Lung (tissue), 12 donors: ENCODE results near the gene SIGLEC9. TPM values are rescaled to one million over a fixed set of nuclear protein-coding genes. Genes with fewer than 3 reads are reported as not detected.

Experiments
- ATAC-seq: fragments of 200-7000 bp; cut with Tn5 transposase; one replicate; pipeline ENCODE4 v1.9.1; 2020; ENCODE audit warnings: moderate number of reproducible peaks; ENCODE audit not compliant: insufficient read depth, low FRiP score
- DNase-seq, 3 donors: peaks; one replicate each; pipeline ENCODE4 v3.0.0-alpha.2; 2013 to 2017
- H3K27ac ChIP-seq, 2 donors: one replicate each; pipeline ENCODE4 v1.5.1; 2013; ENCODE audit warnings: mild to moderate bottlenecking in 2 of 2, moderate library complexity in 2 of 2, control low read depth in 1 of 2, inconsistent platforms in 1 of 2, low read depth in 1 of 2, low read length in 1 of 2
- H3K27me3 ChIP-seq, 3 donors: one replicate each; pipeline ENCODE4 v1.5.1; 2013; ENCODE audit warnings: low read length in 2 of 3; ENCODE audit not compliant: control insufficient read depth in 3 of 3, insufficient read depth in 3 of 3
- H3K36me3 ChIP-seq, 4 donors: one replicate each; pipeline ENCODE4 v1.5.1; 2013; ENCODE audit warnings: low read length in 4 of 4, mild to moderate bottlenecking in 1 of 4, moderate library complexity in 1 of 4; ENCODE audit not compliant: control insufficient read depth in 4 of 4, insufficient read depth in 4 of 4
- H3K4me1 ChIP-seq, 5 donors: one replicate each; pipeline ENCODE4 v1.5.1; 2013; ENCODE audit warnings: low read length in 5 of 5, mild to moderate bottlenecking in 2 of 5, moderate library complexity in 1 of 5; ENCODE audit not compliant: control insufficient read depth in 5 of 5, insufficient read depth in 5 of 5
- H3K4me3 ChIP-seq: one replicate; pipeline ENCODE4 v1.5.1; 2013; ENCODE audit warnings: mild to moderate bottlenecking, control low read depth, moderate library complexity
- H3K9ac ChIP-seq, 2 donors: one replicate each; pipeline ENCODE4 v1.5.1; 2013; ENCODE audit warnings: low read length in 2 of 2, control low read depth in 1 of 2; ENCODE audit not compliant: insufficient read depth in 1 of 2
- H3K9me3 ChIP-seq, 4 donors: one replicate each; pipeline ENCODE4 v1.5.1; 2013; ENCODE audit warnings: low read length in 3 of 4, mild to moderate bottlenecking in 1 of 4, moderate library complexity in 1 of 4; ENCODE audit not compliant: control insufficient read depth in 4 of 4, insufficient read depth in 3 of 4
- CTCF ChIP-seq: IDR thresholded peaks from 2 replicates; pipeline ENCODE4 v1.5.1; 2012; ENCODE audit warnings: mild to moderate bottlenecking; ENCODE audit errors: control extremely low read depth, extremely low read depth
- WGBS, 2 donors: extraction: QIAGEN DNeasy Blood & Tissue Kit; methylation state at CpG; one replicate each; pipeline ENCODE4 v1.1.7; 2013; 5-methylcytosine and 5-hydroxymethylcytosine counted together
- polyA plus RNA-seq, 2 donors: library from polyadenylated mRNA; stranded (reverse); fragments of 200-250 nt; gene quantifications; one replicate each; pipeline ENCODE4 v1.2.1, GENCODE V29; 2013
- total RNA-seq, 2 donors: library from RNA; depleted of rRNA in 1 of 2; stranded (reverse); fragments of >200 nt in 1 of 2; gene quantifications; one replicate each; pipeline ENCODE4 v1.2.1, GENCODE V29; 2014 to 2021
- donor health status: control.
- donor health status: control.
- donor health status: Bipolar disorder and iron deficiency.
- donor health status: healthy.
- donor health status: DM: yes; HTN: yes; CAD: no.

SIGLEC9 gene
- total and polyA plus RNA-seq, 4 donors: 4.3 to 57.0 (median 15.1) TPM

DNA sequence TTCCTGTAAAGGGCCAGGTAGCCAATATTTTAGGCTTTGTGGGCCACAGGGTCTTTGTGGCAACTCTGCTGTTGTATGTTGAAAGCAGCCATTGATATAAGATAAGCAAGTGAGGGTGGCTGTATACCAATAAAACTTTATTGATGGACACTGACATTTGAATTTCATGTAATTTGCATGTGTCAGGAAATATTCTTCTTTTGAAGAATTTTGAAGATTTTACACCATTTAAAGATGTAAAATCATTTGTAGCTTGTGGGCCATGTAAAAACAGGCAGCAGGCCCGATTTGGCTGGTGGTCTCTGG lies 14.1 kb upstream of the SIGLEC9 start:
- DNase-seq (no peak), ATAC-seq (no peak)
- Histone ChIP-seq H3K9me3 (no peaks in the 10 kb centered on the region), H3K27ac (no peak overlapping the region), H3K9ac (no peak overlapping the region), H3K27me3 (peaks cover 0 to 8% (median 0%) of the 10 kb centered on the region in 3 donors), H3K36me3 (peaks cover 0 to 2% (median 0%) of the 10 kb centered on the region in 4 donors), H3K4me3 (no peak overlapping the region), H3K4me1 (peaks cover 0 to 14% (median 4%) of the 10 kb centered on the region in 5 donors)
- WGBS, 2 donors: 74 to 79% methylated on average over 1 of the region's 1 CpG
- no peak for TF ChIP-seq CTCF

- WGBS, 2 donors: 43 to 48% methylated on average over 6 of the region's 6 CpGs
- Histone ChIP-seq H3K9ac (no peak overlapping the region), H3K27ac (no peak overlapping the region), H3K27me3 (peaks cover 0 to 8% (median 0%) of the 10 kb centered on the region in 3 donors), H3K36me3 (no peaks in the 10 kb centered on the region), H3K4me3 (no peak overlapping the region), H3K4me1 (peaks cover 0 to 14% (median 4%) of the 10 kb centered on the region in 5 donors), H3K9me3 (no peaks in the 10 kb centered on the region)
- no peak for DNase-seq
- no peak for TF ChIP-seq CTCF
- no peak for ATAC-seq
These were observed 13.1 kb upstream of the SIGLEC9 start for GRCh38 chr19:51111606-51112005.

DNA sequence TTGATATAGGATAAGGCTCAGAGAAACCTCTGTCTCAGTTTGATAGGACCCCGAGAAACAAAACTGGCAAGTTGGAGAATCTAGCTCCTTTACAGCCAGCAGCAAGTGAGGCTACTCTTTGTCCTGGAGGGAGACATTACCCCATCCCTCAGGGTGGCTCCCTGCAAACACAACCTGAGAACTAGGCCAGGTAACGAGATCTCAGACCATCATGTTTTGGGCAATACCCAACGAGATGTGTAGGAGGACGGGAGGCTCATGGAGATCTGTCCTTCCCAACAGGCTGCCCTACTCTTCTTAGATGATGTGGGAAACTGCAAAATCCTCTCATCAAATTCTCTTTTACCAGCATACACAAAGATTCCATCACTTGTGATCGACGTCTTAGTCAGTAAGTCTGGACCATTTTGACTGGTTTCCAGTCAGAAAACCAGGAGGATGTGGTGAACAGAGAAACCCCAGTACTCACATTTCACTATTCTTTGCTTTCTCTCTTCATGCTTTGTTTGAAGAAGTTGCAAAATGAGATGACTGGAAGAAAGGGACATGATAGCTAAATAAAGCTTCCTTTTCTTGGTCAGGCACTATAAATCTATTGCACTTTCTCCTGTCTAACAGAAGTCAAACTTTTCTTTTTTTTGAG lies 10.5 kb upstream of the SIGLEC9 start:
- no peak for TF ChIP-seq CTCF
- Histone ChIP-seq H3K27ac (peak overlapping the region in 1 of 2 donors; percentile 67), H3K4me1 (no peaks in the 10 kb centered on the region), H3K9ac (no peak overlapping the region), H3K4me3 (no peak overlapping the region), H3K27me3 (peaks cover 0 to 8% (median 0%) of the 10 kb centered on the region in 3 donors), H3K9me3 (no peaks in the 10 kb centered on the region), H3K36me3 (no peaks in the 10 kb centered on the region)
- DNase-seq (no peak), ATAC-seq (no peak)
- 68 to 74% methylated on average over 6 of the region's 6 CpGs for WGBS, 2 donors
